Type B pancreatic cell (in vitro differentiated cells): Measurements from ENCODE around the gene PDE3B. TPM values are rescaled to one million over a fixed set of nuclear protein-coding genes. Genes with fewer than 3 reads are reported as not detected.

Experiments
- DNase-seq: peaks from one replicate; pipeline ENCODE4 v3.0.0; 2021; ENCODE audit warnings: mixed read lengths; ENCODE audit not compliant: unreplicated experiment; ENCODE audit errors: extremely low spot score
- H3K27ac Mint-ChIP-seq: 2 replicates; pipeline ENCODE4 v1.8.0; 2021; ENCODE audit warnings: mild to moderate bottlenecking, mixed read lengths
- H3K27me3 Mint-ChIP-seq: 2 replicates; pipeline ENCODE4 v1.8.0; 2021; ENCODE audit warnings: mixed read lengths
- H3K36me3 Mint-ChIP-seq: 2 replicates; pipeline ENCODE4 v1.8.0; 2021; ENCODE audit warnings: mixed read lengths
- H3K4me1 Mint-ChIP-seq: one replicate; pipeline ENCODE4 v1.8.0; 2021; ENCODE audit warnings: mixed read lengths; ENCODE audit not compliant: unreplicated experiment
- H3K4me3 Mint-ChIP-seq: 2 replicates; pipeline ENCODE4 v1.8.0; 2021; ENCODE audit warnings: mild to moderate bottlenecking, mixed read lengths
- H3K9me3 Mint-ChIP-seq: 2 replicates; pipeline ENCODE4 v1.8.0; 2021; ENCODE audit warnings: mixed read lengths
- total RNA-seq: library from RNA; stranded (reverse); gene quantifications from 2 replicates; pipeline ENCODE4 v1.2.1, GENCODE V29; 2021; ENCODE audit warnings: low replicate concordance
- TF ChIP-seq, protein P1 (sequence below): fragments of 200-600 bp; sonication (generic); conservative IDR thresholded peaks from 2 replicates; pipeline ENCODE4 v1.5.0; 2021; ENCODE audit warnings: antibody characterized with exemption, mild to moderate bottlenecking

Gene PDE3B
- total RNA-seq, 1 donor from 2014 or later, result 16.6 TPM

GRCh38 chr11:14764179-14764578 lies 120.6 kb downstream of the PDE3B start:
- TF ChIP-seq, protein P1, sequence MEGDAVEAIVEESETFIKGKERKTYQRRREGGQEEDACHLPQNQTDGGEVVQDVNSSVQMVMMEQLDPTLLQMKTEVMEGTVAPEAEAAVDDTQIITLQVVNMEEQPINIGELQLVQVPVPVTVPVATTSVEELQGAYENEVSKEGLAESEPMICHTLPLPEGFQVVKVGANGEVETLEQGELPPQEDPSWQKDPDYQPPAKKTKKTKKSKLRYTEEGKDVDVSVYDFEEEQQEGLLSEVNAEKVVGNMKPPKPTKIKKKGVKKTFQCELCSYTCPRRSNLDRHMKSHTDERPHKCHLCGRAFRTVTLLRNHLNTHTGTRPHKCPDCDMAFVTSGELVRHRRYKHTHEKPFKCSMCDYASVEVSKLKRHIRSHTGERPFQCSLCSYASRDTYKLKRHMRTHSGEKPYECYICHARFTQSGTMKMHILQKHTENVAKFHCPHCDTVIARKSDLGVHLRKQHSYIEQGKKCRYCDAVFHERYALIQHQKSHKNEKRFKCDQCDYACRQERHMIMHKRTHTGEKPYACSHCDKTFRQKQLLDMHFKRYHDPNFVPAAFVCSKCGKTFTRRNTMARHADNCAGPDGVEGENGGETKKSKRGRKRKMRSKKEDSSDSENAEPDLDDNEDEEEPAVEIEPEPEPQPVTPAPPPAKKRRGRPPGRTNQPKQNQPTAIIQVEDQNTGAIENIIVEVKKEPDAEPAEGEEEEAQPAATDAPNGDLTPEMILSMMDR, result no peak
- H3K4me1 Mint-ChIP-seq, result peaks cover 4% of the 10 kb centered on the region
- H3K27me3 Mint-ChIP-seq, result no peaks in the 10 kb centered on the region
- no peak overlapping the region for H3K4me3 Mint-ChIP-seq
- H3K9me3 Mint-ChIP-seq, result no peaks in the 10 kb centered on the region
- no peak overlapping the region for H3K27ac Mint-ChIP-seq
- no peak for DNase-seq
- H3K36me3 Mint-ChIP-seq, result no peaks in the 10 kb centered on the region

DNA sequence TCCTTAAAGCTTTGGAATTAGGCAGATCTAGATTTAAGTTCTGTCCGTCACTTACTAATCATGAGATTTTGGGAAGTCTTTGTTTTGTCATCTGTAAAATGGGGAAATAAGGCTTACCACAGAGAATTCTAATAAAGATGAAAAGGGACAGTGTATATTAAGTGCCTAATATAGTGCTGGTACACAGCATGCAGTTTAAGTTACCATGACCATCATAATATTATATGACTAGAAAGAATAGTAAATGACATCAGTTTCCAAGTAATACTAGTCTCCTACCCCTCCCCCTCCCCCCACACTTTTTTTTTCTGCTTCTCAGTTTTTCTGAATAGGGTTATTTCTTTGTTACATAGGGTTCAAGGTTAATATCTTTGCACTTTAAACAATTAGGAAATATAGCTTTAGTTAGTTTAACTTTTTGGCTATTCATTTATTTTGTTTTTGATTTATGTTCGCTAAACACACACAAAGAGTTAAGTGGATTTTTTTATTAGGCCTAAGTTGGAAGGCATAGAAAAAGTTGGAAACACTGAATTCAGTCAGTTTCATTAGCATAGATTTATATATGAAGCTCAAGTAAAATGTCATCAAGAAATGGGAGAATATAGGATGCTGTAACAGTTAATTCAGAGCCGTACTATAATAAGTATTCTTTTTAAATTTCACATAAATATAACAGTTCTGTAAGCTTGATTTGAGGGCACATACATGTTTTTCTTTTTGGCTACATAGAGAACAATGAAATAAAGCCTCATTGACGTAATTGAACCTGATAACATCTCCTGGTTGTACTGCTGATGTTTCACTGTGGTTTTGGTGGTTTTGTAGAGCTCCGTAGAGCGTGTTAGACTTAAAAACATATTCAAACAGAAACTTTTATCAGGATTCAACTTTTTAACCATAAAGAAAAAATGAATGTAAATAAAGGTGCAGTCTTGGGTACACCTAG lies 121.2 kb downstream of the PDE3B start:
- Mint-ChIP-seq H3K4me1 (peaks cover 4% of the 10 kb centered on the region), H3K4me3 (no peak overlapping the region), H3K9me3 (no peaks in the 10 kb centered on the region), H3K27ac (no peak overlapping the region), H3K36me3 (no peaks in the 10 kb centered on the region), H3K27me3 (no peaks in the 10 kb centered on the region)
- TF ChIP-seq, protein P1, result no peak
- DNase-seq, result no peak

GRCh38 chr11:14766585-14766984 lies 123.0 kb downstream of the PDE3B start:
- Mint-ChIP-seq H3K36me3 (no peaks in the 10 kb centered on the region), H3K9me3 (no peaks in the 10 kb centered on the region), H3K4me3 (no peak overlapping the region), H3K4me1 (peaks cover 4% of the 10 kb centered on the region), H3K27ac (no peak overlapping the region), H3K27me3 (no peaks in the 10 kb centered on the region)
- no peak for DNase-seq
- TF ChIP-seq, protein P1, result no peak

- TF ChIP-seq, protein P1, result no peak
- Mint-ChIP-seq H3K9me3 (no peaks in the 10 kb centered on the region), H3K27me3 (no peaks in the 10 kb centered on the region), H3K36me3 (no peaks in the 10 kb centered on the region), H3K27ac (no peak overlapping the region), H3K4me3 (no peak overlapping the region), H3K4me1 (peaks cover 4% of the 10 kb centered on the region)
- no peak for DNase-seq
Measured at GRCh38 chr11:14768526-14769188, 125.1 kb downstream of the PDE3B start.

DNA sequence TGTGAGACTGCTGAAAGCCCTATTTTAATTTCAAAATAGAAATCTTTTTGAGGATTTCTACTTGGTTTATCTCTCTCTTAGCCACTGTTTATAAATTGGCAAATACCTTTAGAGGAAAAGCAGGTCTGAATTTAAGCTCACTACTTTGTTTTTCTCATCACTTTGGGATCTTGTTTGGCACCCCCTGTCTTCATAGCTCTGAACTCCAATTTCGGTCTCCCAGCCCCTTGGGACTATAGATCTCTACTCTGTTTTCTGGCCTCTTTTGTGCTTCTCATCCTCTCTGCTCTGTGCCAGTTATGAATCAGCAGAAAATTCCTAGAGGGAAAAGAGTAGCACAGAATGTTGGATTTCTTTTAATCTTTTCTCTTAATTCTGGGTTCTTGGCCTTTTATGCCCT lies 130.2 kb downstream of the PDE3B start:
- no peak for DNase-seq
- Mint-ChIP-seq H3K27ac (no peak overlapping the region), H3K9me3 (no peaks in the 10 kb centered on the region), H3K27me3 (no peaks in the 10 kb centered on the region), H3K4me3 (no peak overlapping the region), H3K36me3 (peaks cover 9% of the 10 kb centered on the region), H3K4me1 (peaks cover 3% of the 10 kb centered on the region)
- TF ChIP-seq, protein P1, result peak; percentile 53
